Endothelial cell of umbilical vein (primary cell): ENCODE measurements around the gene LMO7. TPM values are rescaled to one million over a fixed set of nuclear protein-coding genes. Genes with fewer than 3 reads are reported as not detected.

Experiments
- BruUV-seq: library from RNA; stranded (reverse); fragments of 400-500 nt; replicated peaks from 2 replicates; lab custom pipeline; 2021; lab: Mats Ljungman, UMichigan
- CTCF ChIA-PET: fragments of 300-600, 350-600 bp; sonication (Branson Sonifier 250); formaldehyde crosslinking; loops from one replicate; lab custom pipeline; 2021; ENCODE audit warnings: antibody characterized with exemption, inconsistent platforms; lab: Charles Lee
- POLR2A ChIA-PET: fragments of 300-600, 350-600 bp; sonication (Branson Sonifier 250); formaldehyde crosslinking; loops from one replicate; lab custom pipeline; 2021; ENCODE audit warnings: antibody characterized with exemption, inconsistent platforms; lab: Charles Lee
- DNase-seq: peaks from one replicate; pipeline ENCODE4 v3.0.0-alpha.2; 2011; ENCODE audit warnings: low read depth, low spot score
- FAIRE-seq: peaks from 2 replicates; lab custom pipeline; 2011; peaks lifted over from hg19 to GRCh38; lab: Jason Lieb, UNC
- H2AFZ ChIP-seq: 2 replicates; pipeline ENCODE4 v1.6.0; 2012; ENCODE audit warnings: low read depth, low read length, control low read depth, inconsistent platforms
- H3K27ac ChIP-seq: 2 replicates; pipeline ENCODE4 v1.5.1; 2011; ENCODE audit warnings: low read depth, mild to moderate bottlenecking, control low read depth, low read length, moderate library complexity; ENCODE audit not compliant: insufficient read depth
- H3K27me3 ChIP-seq, 2 experiments: 2 replicates each; pipeline versions ENCODE4 v1.6.0 to v1.6.1; 2011; ENCODE audit warnings: low read length in 2 of 2, mixed read lengths in 1 of 2; ENCODE audit not compliant: control insufficient read depth in 2 of 2, insufficient read depth in 2 of 2
- H3K36me3 ChIP-seq, 2 experiments: 2 replicates in 1 of 2; 3 replicates in 1 of 2; pipeline ENCODE4 v1.5.1; 2011; ENCODE audit warnings: low read length in 2 of 2, mild to moderate bottlenecking in 1 of 2, moderate library complexity in 1 of 2; ENCODE audit not compliant: control insufficient read depth in 2 of 2, insufficient read depth in 2 of 2; ENCODE audit errors: extremely low read depth in 1 of 2
- H3K4me1 ChIP-seq: 3 replicates; pipeline ENCODE4 v1.5.1; 2011; ENCODE audit warnings: mild to moderate bottlenecking, low read length; ENCODE audit not compliant: control insufficient read depth, insufficient read depth; ENCODE audit errors: extremely low read depth
- H3K4me2 ChIP-seq: 2 replicates; pipeline ENCODE4 v1.6.1; 2011; ENCODE audit warnings: low read length, control low read depth, mixed read lengths; ENCODE audit not compliant: insufficient read depth
- H3K4me3 ChIP-seq, 3 experiments: fragments of 200-600 bp in 1 of 3; sonication (generic), shearing (Covaris generic) in 1 of 3; replicated peaks in 1 of 3; 2 replicates each; pipeline ENCODE4 v1.5.1; 2011 to 2016; ENCODE audit warnings: control low read depth in 3 of 3, low read length in 3 of 3, mild to moderate bottlenecking in 2 of 3, inconsistent platforms in 1 of 3, low read depth in 1 of 3, moderate library complexity in 1 of 3; ENCODE audit not compliant: insufficient read depth in 1 of 3
- H3K79me2 ChIP-seq: 2 replicates; pipeline ENCODE4 v1.6.0; 2012; ENCODE audit warnings: low read length, inconsistent platforms; ENCODE audit not compliant: control insufficient read depth, insufficient read depth
- H3K9ac ChIP-seq: replicated peaks from 2 replicates; pipeline ENCODE3; 2011; ENCODE audit warnings: low read length, control low read depth; ENCODE audit not compliant: insufficient read depth; ENCODE audit errors: extremely low read depth
- H3K9me1 ChIP-seq: replicated peaks from 3 replicates; pipeline ENCODE4 v1.6.0; 2011; ENCODE audit warnings: mild to moderate bottlenecking, low read length; ENCODE audit not compliant: control insufficient read depth, insufficient read depth; ENCODE audit errors: extremely low read depth
- H3K9me3 ChIP-seq: replicated peaks from 2 replicates; pipeline ENCODE4 v1.5.1; 2012; ENCODE audit warnings: low read length, inconsistent platforms; ENCODE audit not compliant: control insufficient read depth, insufficient read depth
- H4K20me1 ChIP-seq: replicated peaks from 2 replicates; pipeline ENCODE3; 2011; ENCODE audit warnings: mild to moderate bottlenecking, low read length; ENCODE audit not compliant: control insufficient read depth, insufficient read depth; ENCODE audit errors: extremely low read depth
- CTCF ChIP-seq, 2 donors: IDR thresholded peaks; 1 replicate in 1 of 2; 2 replicates in 1 of 2; pipeline ENCODE4 v1.5.1; 2011; ENCODE audit warnings: low read length in 2 of 2, mild to moderate bottlenecking in 2 of 2, moderate library complexity in 2 of 2, control low read depth in 1 of 2, inconsistent platforms in 1 of 2, low read depth in 1 of 2; ENCODE audit not compliant: insufficient read depth in 1 of 2; ENCODE audit errors: extremely low read depth in 1 of 2
- EZH2 ChIP-seq: IDR thresholded peaks from 2 replicates; pipeline ENCODE4 v1.6.1; 2012; ENCODE audit warnings: borderline replicate concordance, low read depth, mild to moderate bottlenecking, moderate library complexity, low read length, inconsistent platforms; ENCODE audit not compliant: severe bottlenecking
- FOS ChIP-seq: IDR thresholded peaks from 2 replicates; pipeline ENCODE4 v1.6.1; 2011; ENCODE audit warnings: mild to moderate bottlenecking, low read length, moderate library complexity, borderline replicate concordance; ENCODE audit not compliant: insufficient read depth
- GATA2 ChIP-seq: IDR thresholded peaks from 2 replicates; pipeline ENCODE4 v1.7.0; 2011; ENCODE audit warnings: low read depth, mild to moderate bottlenecking, moderate library complexity, mixed read lengths, low read length; ENCODE audit not compliant: insufficient read length, insufficient read depth
- JUN ChIP-seq: IDR thresholded peaks from 2 replicates; pipeline ENCODE4 v1.6.1; 2011; ENCODE audit warnings: borderline replicate concordance, low read depth; ENCODE audit not compliant: insufficient read length, insufficient read depth
- MAX ChIP-seq: IDR thresholded peaks from 2 replicates; pipeline ENCODE4 v1.6.1; 2011; ENCODE audit not compliant: insufficient read depth, insufficient read length
- MYC ChIP-seq: IDR thresholded peaks from one replicate; pipeline ENCODE4 v1.6.1; 2011; ENCODE audit warnings: mild to moderate bottlenecking, low read depth, low read length
- POLR2A ChIP-seq: IDR thresholded peaks from 2 replicates; pipeline ENCODE4 v1.6.1; 2012; ENCODE audit warnings: low read depth, mild to moderate bottlenecking, control low read depth, low read length
- POLR2AphosphoS5 ChIP-seq: IDR thresholded peaks from 2 replicates; pipeline ENCODE4 v1.6.1; 2012; ENCODE audit warnings: low read depth, mild to moderate bottlenecking, control low read depth, low read length, moderate library complexity; ENCODE audit not compliant: insufficient read depth
- dilution Hi-C: fragments of 300-500 bp; cut with MboI; formaldehyde crosslinking; loops from one replicate; pipeline ENCODE4 v1.15.0; 2019; ENCODE audit warnings: low sequenced_read_pairs; ENCODE audit not compliant: extremely low pct_ligation_motif_present
- intact Hi-C: fragments of 100-400 bp; cut with micrococcal nuclease; formaldehyde crosslinking; loops from one replicate; pipeline ENCODE4 v1.10.0; 2022
- polyA plus RNA-seq, 4 experiments: library from polyadenylated mRNA; depleted of rRNA in 3 of 4; stranded (reverse) in 3 of 4; unstranded in 1 of 4; fragments of >200 nt; gene quantifications; 2 replicates each; pipeline versions ENCODE4 v1.2.1 to v1.2.3, GENCODE V29; 2011 to 2012; ENCODE audit warnings: missing spikeins in 1 of 4
- total RNA-seq: library from RNA; stranded (reverse); gene quantifications from 2 replicates; pipeline ENCODE4 v1.2.3, GENCODE V29; 2021

Gene LMO7
- total and polyA plus RNA-seq, 2 donors (not counting 3 experiments of a cell fraction or from before 2014, with no cell fraction given): 10.5 to 21.1 TPM

GRCh38 chr13:75857291-75857690 lies 221.2 kb downstream of the LMO7 start:
- no TSS peak for BruUV-seq
- no peak overlapping the region for H2AFZ ChIP-seq
- no peak overlapping the region for H3K4me2 ChIP-seq
- DNase-seq: no peak
- H3K4me1 ChIP-seq: no peaks in the 10 kb centered on the region
- no peak for FAIRE-seq
- H3K9me3 ChIP-seq: no peaks in the 10 kb centered on the region
- no peaks in the 10 kb centered on the region for H3K27me3 ChIP-seq
- ChIA-PET POLR2A (no interaction called here), CTCF (interaction anchor here (1.7 kb wide), 1 partner anchor 161 kb away, joined by 6 read pairs; no protein-coding TSS in a partner anchor)
- intact Hi-C loops (no loop called here), dilution Hi-C loops (no loop called here)
- H3K9me1 ChIP-seq: no peaks in the 10 kb centered on the region
- TF ChIP-seq FOS (no peak), POLR2AphosphoS5 (no peak), POLR2A (no peak), MYC (no peak), MAX (no peak), JUN (no peak), CTCF (IDR thresholded peaks at IDR 0.05; ENCODE audit: extremely low read depth in 1 of 2, insufficient read depth in 1 of 2, low read depth in 1 of 2, low read length in 2 of 2) (no peak), GATA2 (no peak), EZH2 (no peak)
- no peaks in the 10 kb centered on the region for H4K20me1 ChIP-seq
- H3K36me3 ChIP-seq: no peaks in the 10 kb centered on the region
- no peak overlapping the region for H3K9ac ChIP-seq
- H3K79me2 ChIP-seq: no peaks in the 10 kb centered on the region
- H3K27ac ChIP-seq: no peak overlapping the region
- no peak overlapping the region for H3K4me3 ChIP-seq
